HFF-Myc (cell line): ENCODE measurements around the gene UNC93B1.

Experiments used
- DNase-seq: peaks from one replicate; pipeline ENCODE4 v3.0.0-alpha.2; 2011; ENCODE audit warnings: low read depth; ENCODE audit errors: extremely low read depth
- H3K4me3 ChIP-seq: replicated peaks from 2 replicates; pipeline ENCODE4 v1.5.1; 2011; ENCODE audit warnings: low read depth, mild to moderate bottlenecking, control low read depth, low read length
- TF ChIP-seq, protein P1 (sequence below): IDR thresholded peaks from 2 replicates; pipeline ENCODE4 v1.5.1; 2012; ENCODE audit warnings: mild to moderate bottlenecking, low read depth, low read length, control low read depth; ENCODE audit errors: missing control alignments

UNC93B1 gene

DNA sequence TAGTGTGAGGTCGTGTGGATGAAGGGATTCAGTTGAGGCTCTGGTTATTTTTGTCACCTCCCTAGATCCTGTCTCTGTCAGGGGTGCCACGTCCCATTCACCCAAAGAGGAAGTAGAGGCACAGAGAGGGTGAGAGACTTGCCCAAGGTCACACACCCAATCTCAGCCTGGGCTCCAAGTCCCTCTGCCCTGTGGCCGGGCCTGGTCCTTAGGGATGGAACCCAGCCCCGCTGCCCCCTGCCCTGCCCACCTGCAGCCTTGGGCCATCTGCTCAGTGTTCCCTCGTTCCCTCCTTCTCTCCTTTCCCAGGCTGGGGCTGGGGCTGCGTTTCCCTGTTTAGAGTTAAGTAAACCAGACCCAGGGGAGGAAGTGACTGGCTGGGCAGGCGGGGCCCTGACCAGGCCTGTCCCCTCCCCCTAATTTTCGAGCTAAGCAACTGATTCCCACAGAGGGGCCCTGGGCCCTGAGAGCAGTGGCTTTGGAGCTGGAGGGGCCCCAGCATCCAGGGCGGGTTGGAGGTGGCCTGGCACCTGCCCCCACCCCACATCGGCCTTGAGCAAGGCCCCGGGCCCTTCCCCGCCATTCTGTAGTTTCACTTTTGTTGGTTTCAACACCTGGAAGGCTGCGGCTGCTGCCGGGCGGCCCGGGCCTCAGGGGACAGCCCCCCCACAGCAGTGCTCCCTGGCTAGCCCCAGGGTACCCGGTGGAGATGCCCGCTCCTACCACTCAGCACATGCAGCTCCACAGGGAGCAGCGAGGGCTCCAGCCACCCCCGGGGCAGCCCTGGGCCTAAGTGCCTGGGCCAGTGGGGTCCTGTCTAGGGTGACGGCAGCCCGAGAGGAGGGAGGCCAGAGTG is 36.4 kb upstream of the UNC93B1 start:
- H3K4me3 ChIP-seq = peak overlapping the region; percentile 57
- DNase-seq = peak; percentile 19
- TF ChIP-seq, protein P1, sequence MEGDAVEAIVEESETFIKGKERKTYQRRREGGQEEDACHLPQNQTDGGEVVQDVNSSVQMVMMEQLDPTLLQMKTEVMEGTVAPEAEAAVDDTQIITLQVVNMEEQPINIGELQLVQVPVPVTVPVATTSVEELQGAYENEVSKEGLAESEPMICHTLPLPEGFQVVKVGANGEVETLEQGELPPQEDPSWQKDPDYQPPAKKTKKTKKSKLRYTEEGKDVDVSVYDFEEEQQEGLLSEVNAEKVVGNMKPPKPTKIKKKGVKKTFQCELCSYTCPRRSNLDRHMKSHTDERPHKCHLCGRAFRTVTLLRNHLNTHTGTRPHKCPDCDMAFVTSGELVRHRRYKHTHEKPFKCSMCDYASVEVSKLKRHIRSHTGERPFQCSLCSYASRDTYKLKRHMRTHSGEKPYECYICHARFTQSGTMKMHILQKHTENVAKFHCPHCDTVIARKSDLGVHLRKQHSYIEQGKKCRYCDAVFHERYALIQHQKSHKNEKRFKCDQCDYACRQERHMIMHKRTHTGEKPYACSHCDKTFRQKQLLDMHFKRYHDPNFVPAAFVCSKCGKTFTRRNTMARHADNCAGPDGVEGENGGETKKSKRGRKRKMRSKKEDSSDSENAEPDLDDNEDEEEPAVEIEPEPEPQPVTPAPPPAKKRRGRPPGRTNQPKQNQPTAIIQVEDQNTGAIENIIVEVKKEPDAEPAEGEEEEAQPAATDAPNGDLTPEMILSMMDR = no peak

DNA sequence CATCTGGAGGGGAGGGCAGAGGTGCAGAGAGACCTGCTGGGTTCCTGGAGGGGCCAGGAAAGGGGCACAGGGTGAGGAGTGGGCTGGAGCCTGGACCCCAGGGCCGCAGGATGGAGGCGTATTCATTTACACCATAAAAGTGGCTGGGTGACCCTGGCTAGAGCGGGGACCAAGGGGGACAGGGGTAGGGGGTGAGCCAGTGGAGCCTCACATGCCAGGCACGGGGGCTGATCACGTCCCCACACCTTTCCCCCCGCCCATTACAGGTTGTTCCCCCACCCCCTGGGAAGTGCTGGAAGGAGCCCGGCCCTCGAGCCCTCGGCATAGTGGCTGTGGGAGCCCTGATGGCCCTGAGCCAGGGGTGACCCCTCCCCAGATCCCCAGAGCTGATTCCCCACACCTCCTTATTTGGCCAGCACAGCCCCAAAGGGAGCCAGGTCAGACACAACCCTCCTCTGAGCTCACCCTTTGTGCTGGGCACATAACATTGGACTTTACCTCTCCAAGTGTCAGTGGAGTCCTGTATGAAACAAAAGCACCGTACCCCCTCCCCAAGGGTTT is 35.7 kb upstream of the UNC93B1 start:
- no peak for DNase-seq
- H3K4me3 ChIP-seq = peak overlapping the region; percentile 57
- TF ChIP-seq, protein P1 = no peak

DNA sequence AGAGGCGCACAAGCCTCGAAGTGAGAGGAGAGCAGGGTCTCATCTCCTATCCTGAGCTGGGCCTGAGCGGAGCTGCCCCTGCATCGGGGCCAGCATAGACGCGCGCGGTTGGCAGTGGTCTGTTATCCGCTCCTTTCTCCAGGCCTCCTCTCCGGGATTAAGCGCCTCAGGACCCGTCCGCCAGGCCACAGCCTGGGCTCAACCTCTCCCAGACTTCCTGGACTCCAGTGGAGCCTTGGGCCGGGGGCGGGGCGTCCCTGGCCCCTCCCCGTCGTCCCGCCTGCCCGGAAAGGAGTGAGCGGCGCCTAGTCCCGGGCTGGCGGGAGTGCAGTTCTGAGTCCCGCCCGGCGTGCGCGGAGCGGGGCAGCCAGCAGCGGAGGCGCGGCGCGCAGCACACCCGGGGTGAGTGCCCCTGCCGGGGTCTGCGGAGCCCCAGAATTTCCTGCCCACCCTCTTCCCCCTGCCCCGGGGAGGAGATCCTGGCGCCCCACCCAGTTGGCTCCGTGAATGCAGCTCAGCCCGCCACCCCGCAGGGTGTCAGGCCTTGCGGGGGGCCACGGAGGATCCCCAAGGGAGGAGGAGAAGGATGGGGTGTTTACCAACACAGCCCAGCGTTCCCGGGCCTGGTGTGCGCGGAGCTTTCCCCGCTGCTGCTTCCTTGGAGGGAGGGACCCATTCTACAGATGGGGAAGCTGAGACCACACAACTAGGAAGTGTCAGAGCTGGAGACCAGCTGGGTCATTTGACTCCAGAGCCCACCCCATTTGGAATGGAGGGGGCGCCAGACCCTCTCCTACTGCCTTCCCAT is 35.0 kb upstream of the UNC93B1 start, which contains the start of gene TCIRG1:
Gene TCIRG1, plus strand, starts transcription at position 308 of the 808 bp plus-strand sequence. CDS start 2,247 bp downstream, outside the sequence.
- TF ChIP-seq, protein P1 = no peak
- H3K4me3 ChIP-seq = peak within 1 kb of the TSS; percentile 57
- DNase-seq = no peak

DNA sequence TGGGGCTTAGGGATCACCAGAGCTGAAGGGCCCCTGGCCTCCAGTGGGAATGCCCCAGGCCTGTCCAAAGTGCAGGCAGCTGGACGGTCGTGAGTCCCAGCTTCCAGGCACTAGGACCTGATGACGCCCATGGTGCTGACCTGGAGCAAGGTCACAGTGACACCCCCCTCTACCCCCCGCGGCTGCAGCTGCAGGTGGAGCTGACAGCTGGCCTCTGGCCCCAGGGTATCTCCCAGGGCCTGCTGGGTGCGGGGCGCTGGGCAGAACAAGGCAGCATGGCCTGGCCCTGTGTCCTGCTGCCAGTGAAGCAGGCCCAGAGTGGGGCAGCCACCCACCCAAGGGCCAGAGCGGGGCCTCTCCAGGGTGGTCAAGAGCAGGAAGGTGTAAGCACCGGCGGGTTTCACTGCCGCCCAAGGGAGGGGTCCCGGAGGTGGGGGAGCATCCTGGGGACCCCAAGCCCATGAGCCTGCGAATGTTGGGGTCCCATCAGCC is 34.4 kb upstream of the UNC93B1 start:
- no peak for DNase-seq
- TF ChIP-seq, protein P1 = no peak

DNA sequence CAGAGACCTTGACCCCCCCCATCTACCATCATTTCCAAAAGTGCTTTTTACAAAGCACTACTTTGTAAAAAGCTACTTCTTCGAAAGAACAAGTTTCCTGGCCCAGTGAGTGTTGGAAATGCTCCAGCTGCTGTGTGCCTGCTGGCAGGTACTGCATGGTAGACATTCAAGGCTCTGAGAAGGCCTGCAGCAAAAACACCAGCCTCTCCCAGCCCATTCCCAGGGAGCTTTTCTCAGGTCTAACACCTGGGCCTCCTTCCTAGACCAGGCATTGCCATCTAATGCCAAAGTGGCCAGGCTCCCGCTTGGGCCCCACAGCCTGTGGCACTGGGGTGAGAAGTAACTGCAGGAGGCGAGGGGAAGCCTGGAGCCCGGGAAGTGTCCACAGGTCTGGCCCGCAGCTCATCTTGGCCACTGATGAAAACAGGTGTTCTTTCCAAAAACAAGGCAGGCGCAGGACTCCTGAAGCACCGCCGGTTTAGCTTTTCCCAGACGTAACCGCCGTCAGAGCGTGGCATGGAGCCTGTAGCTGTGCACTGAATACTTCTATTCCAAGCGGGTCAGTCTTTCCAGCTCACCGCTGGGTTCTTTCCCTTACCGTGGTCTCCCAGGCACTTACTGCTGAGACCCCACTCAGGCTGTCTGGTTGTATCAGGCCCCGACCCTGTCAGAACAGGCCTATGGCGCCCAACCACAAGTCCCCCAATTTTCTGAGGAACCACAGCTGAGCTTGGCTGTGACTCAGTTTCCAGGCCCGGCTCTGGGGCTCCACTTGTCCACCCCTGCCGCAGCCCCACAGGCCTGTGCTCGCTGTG is 33.7 kb upstream of the UNC93B1 start:
- H3K4me3 ChIP-seq = no peak overlapping the region
- TF ChIP-seq, protein P1 = no peak

More for the DNA sequence above, 34.4 kb upstream of the UNC93B1 start:
- peak overlapping the region; percentile 57 for H3K4me3 ChIP-seq

More for the DNA sequence above, 33.7 kb upstream of the UNC93B1 start:
- DNase-seq = no peak
